Measurements from ENCODE around the gene HSH2D.

HSH2D gene

GRCh38 chr19:16193466-16193865 lies 50.0 kb downstream of the HSH2D start:
- no peak for DNase-seq (ENCODE audit: low read depth in 2 of 2)

DNA sequence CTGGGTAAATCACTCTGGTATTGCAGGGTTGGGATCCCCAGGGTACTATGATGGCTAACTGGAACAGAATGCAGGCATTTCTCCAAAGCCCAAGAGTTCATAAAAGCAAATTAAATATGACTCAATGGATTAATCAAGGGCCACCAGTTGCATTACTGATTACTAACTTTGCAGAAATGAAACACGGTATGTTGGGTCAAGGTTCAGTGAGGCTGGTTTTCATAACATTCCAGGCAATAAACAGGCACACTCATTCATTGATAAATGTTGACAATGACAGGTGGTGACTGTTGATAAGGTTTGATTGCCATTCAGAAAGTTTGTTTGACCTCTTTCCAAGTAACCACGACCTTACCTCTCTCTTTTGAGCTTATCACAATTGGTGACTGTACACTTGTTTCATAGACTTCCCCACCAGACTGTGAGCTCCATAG lies 53.7 kb downstream of the HSH2D start:
- no peak for DNase-seq (ENCODE audit: low read depth in 2 of 2)

GRCh38 chr19:16197622-16198369 lies 54.3 kb downstream of the HSH2D start, which contains the start of gene AP1M1:
Gene AP1M1 (plus strand): TSS chr19:16197911. CDS start chr19:16198027, 116 bp downstream.
- DNase-seq (ENCODE audit: low read depth in 2 of 2) = peak; percentile 96 to 98

DNA sequence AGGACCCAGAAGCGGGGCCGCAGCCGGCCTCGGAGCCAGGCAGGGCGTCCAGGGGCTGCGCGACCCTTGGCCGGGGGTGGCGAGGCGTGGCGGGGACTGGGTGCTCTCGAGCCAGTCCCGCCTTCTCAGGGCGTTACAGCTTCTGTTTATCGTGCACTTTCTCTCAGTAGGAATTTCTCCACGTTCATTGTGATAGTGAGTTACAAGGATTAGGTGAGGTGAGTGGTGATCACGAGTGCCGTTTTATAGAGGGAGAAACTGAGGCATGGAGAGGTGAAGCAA lies 54.8 kb downstream of the HSH2D start:
- no peak for DNase-seq (ENCODE audit: low read depth in 2 of 2)

- no peak for DNase-seq (ENCODE audit: low read depth in 2 of 2)
These were observed 55.9 kb downstream of the HSH2D start for GRCh38 chr19:16199275-16199932.

- no peak for DNase-seq (ENCODE audit: low read depth in 2 of 2)
These were observed 56.8 kb downstream of the HSH2D start for GRCh38 chr19:16200038-16201010.

- DNase-seq (ENCODE audit: low read depth in 2 of 2) = no peak
These were observed 57.5 kb downstream of the HSH2D start for GRCh38 chr19:16201011-16201391.

GRCh38 chr19:16202320-16203255 lies 59.1 kb downstream of the HSH2D start:
- DNase-seq (ENCODE audit: low read depth in 2 of 2) = no peak

- no peak for DNase-seq (ENCODE audit: low read depth in 2 of 2)
These were observed 59.9 kb downstream of the HSH2D start for GRCh38 chr19:16203256-16204004.

- DNase-seq (ENCODE audit: low read depth in 2 of 2) = no peak
These were observed 60.5 kb downstream of the HSH2D start for GRCh38 chr19:16204005-16204294.

GRCh38 chr19:16205205-16206045 lies 61.9 kb downstream of the HSH2D start:
- DNase-seq (ENCODE audit: low read depth in 2 of 2) = no peak

- no peak for DNase-seq (ENCODE audit: low read depth in 2 of 2)
These were observed 62.6 kb downstream of the HSH2D start for GRCh38 chr19:16206046-16206605.

DNA sequence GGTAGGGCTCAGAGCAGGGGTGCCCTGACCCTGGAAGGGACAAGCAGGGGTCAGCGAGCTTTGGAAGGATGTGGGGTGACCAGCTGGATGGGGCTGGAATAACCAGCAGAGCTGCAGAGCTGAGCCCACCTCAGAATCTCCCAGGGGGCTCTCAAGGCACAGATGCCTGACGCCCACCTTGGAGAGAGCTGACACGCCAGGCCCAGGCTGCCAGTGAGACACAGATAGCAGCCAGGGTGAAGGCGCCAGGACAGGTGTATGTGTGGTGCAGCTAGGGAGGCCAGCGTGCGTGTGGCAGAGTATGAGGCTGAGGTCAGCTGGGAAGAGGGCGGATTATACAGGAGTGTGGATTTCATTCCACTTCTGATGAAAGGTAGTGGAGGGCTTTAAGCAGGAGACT lies 63.2 kb downstream of the HSH2D start:
- DNase-seq (ENCODE audit: low read depth in 2 of 2) = no peak

DNA sequence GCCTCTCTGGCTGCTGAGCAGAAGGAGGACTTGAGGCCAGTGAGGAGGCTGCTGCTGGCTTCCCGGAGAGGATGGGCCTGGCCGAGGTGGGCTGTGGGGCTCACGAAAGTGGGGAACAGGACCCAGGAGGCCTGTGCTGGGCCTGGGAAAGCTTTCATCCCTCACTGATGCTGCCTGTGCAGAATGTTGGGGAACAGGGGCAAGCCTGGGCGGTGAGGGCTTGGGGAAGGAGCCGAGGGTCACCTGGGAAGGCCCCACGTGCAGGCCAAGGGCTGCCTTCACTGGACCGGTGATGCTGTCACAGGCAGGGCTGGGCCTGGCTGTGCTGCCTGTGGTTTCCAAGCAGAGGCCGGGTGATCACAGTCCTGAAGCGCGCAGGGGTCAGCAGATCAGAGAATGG lies 63.6 kb downstream of the HSH2D start:
- no peak for DNase-seq (ENCODE audit: low read depth in 2 of 2)

DNA sequence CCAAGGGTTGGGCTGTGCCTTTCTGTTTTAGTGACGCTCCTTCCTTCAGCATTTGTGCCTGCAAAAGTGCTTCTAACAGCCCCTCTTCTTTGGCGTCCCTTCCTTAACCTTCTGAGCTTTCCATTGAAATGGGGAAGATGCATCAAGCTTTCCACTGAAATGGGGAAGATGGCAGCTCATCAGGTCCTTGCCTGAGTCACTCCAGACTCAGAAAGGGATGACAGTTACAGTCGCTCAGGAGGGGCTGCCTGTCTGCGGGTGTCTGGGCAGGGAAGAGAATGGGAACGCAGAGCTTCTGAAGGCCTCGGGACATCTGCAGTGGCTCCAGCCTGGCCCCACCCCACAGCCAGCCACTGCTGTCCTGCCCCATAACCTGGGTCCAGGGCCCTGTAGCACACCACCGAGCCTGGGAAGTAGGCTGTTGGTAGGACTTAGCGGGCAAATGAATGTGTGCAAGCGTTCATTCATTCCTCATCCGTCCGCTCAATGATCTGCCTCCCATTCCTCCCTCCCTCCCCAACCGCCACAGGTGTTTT lies 64.1 kb downstream of the HSH2D start:
- DNase-seq (ENCODE audit: low read depth in 2 of 2) = no peak

Measured in stimulated activated CD8-positive, alpha-beta memory T cell treated with anti-CD3 and anti-CD28 coated beads, Interleukin-15, amount 100 ng/mL, for 4 hours (primary cell).